Measurements from ENCODE around the gene PRKCD.
A peak's percentile ranks its signal among the peaks of the same experiment; 100 is the strongest.

Gene PRKCD

GRCh38 chr3:53221345-53221744 is 60.3 kb downstream of the PRKCD start:
- DNase-seq (ENCODE audit: low spot score in 2 of 2) (no peak), ATAC-seq (no peak)
- Mint-ChIP-seq H3K27ac (peak overlapping the region; percentile 69), H3K4me3 (no peak overlapping the region), H3K4me1 (peaks cover 7% of the 10 kb centered on the region), H3K36me3 (peaks cover 23% of the 10 kb centered on the region), H3K9me3 (no peaks in the 10 kb centered on the region)

DNA sequence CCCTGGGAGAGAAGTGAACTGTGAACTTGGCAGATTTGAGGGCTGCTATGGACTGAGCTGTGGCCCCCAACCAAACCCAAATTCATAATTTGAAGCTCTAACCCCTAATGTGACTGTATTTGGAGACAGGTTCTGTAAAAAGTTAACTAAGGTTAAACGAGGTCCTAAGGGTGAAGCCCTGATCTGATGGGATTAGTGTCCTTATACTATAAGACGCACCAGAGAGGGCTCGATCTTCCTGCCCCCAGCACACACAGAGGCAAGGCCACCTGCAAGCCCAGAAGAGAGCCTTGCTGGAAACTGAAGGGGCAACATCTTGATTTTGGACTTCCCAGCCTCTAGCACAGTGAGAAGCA is 60.8 kb downstream of the PRKCD start:
- Mint-ChIP-seq H3K4me1 (peaks cover 7% of the 10 kb centered on the region), H3K4me3 (no peak overlapping the region), H3K27ac (peak overlapping the region; percentile 69), H3K36me3 (peaks cover 28% of the 10 kb centered on the region), H3K9me3 (no peaks in the 10 kb centered on the region)
- DNase-seq (ENCODE audit: low spot score in 2 of 2) (no peak), ATAC-seq (no peak)

DNA sequence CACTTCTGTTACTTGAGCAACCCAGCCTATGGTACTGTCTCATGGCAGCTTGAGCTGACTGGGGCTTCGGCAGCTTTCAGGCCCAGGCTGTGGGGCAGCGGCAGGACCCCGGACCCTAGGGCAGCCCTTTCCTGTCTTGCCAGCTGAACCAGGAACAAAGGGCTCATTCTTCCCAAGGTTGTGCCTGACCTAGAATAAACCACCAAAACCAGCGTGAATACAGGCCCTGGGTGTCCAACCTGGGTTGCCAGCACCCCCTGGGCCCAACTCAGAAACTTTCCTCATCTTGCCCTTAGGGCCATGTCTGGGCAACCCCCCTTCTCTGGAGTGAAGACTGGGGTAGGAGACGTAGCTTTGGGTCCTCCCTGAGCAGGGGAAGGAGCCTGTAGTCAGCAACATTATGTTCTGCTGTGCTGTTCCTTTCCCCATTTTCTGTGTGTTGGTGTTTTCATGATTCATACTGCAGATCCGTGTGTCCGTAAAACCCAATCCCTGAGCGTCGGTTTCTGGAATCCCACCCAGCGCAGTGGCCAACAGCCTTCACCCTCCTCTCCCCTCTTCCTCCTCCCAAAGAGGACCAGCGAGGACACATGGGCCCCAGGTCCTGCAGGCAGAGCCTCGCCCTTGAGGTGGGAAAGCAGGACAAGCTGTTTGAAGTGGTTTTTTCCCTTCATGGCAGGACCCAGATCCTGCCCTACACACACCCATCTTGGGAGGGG is 61.3 kb downstream of the PRKCD start:
- DNase-seq (ENCODE audit: low spot score in 2 of 2) (no peak), ATAC-seq (no peak)
- H3K27ac Mint-ChIP-seq: peak overlapping the region; percentile 69
- peaks cover 33% of the 10 kb centered on the region for H3K36me3 Mint-ChIP-seq
- no peaks in the 10 kb centered on the region for H3K9me3 Mint-ChIP-seq
- peaks cover 7% of the 10 kb centered on the region for H3K4me1 Mint-ChIP-seq
- no peak overlapping the region for H3K4me3 Mint-ChIP-seq

DNA sequence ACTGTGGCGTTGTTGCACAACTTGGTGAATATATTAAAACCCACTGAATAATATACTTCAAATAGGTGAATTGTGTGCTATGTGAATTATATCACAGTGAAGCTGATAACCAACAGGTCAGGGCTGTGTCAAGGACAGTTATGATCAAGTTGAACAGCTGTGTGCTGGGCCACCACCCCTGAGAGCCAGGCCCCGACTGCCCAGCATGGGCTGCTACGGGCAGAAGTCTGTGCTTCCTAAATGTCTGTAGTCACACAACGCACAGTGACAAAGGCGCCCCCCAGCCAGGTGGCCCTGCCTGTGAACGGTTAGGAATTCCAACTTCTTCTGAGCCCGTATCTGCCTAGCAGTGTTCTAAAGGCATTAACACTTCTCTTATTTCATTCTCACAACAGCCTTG is 62.0 kb downstream of the PRKCD start:
- H3K27ac Mint-ChIP-seq: no peak overlapping the region
- no peak overlapping the region for H3K4me3 Mint-ChIP-seq
- DNase-seq (ENCODE audit: low spot score in 2 of 2): no peak
- H3K9me3 Mint-ChIP-seq: no peaks in the 10 kb centered on the region
- ATAC-seq: no peak
- peaks cover 40% of the 10 kb centered on the region for H3K36me3 Mint-ChIP-seq
- H3K4me1 Mint-ChIP-seq: peaks cover 7% of the 10 kb centered on the region

DNA sequence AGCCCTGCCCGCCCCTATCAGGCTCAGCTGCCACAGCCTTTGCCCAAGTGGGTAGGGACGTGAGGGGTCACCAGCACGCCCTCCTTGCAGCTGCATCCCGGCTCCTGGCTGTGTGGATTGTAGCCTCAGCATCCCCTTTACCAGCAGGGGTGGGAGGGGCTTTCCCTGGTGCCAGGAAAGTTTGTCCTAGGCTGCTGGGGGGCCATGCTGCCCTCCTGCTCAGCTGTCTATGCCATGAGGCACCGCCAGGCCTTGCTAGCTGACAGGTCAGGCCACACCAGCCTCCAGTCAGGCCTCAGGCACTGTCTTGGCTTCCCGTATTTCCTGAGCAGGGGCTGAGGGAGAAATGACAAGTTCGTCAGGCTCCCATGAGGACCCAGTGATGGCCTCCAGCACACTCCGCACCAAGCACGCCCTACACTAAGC is 62.5 kb downstream of the PRKCD start:
- peaks cover 7% of the 10 kb centered on the region for H3K4me1 Mint-ChIP-seq
- H3K27ac Mint-ChIP-seq: peak overlapping the region; percentile 74
- no peak overlapping the region for H3K4me3 Mint-ChIP-seq
- ATAC-seq (no peak), DNase-seq (ENCODE audit: low spot score in 2 of 2) (no peak)
- no peaks in the 10 kb centered on the region for H3K9me3 Mint-ChIP-seq
- peaks cover 45% of the 10 kb centered on the region for H3K36me3 Mint-ChIP-seq

DNA sequence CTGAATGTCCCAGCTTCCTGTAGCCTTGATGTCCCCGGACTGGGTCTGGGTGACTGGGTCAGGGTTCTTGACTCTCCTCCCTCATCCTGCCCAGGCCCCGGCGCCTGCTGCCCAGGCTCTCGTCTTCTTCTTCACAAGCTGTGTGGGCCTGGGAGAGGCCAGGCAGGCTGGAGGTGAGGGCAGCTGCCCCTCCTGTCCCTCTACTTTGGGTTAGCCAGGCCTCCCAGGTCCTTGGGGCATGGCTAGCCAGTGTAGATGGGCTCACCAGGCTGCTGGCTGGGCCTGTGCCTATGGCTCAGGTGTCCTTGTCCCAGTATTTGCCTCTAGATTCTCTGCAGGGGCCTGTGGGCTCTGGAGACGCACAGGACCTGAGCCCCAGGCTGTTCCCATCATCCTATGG is 63.0 kb downstream of the PRKCD start:
- ATAC-seq (no peak), DNase-seq (ENCODE audit: low spot score in 2 of 2) (no peak)
- Mint-ChIP-seq H3K4me3 (no peak overlapping the region), H3K4me1 (peaks cover 7% of the 10 kb centered on the region), H3K27ac (peak overlapping the region; percentile 74), H3K36me3 (peaks cover 50% of the 10 kb centered on the region), H3K9me3 (no peaks in the 10 kb centered on the region)

GRCh38 chr3:53224536-53224935 is 63.5 kb downstream of the PRKCD start:
- Mint-ChIP-seq H3K4me1 (peaks cover 7% of the 10 kb centered on the region), H3K36me3 (peaks cover 55% of the 10 kb centered on the region), H3K27ac (peak overlapping the region; percentile 74), H3K4me3 (no peak overlapping the region), H3K9me3 (no peaks in the 10 kb centered on the region)
- DNase-seq (ENCODE audit: low spot score in 2 of 2) (no peak), ATAC-seq (no peak)

- DNase-seq (ENCODE audit: low spot score in 2 of 2): no peak
- no peak overlapping the region for H3K27ac Mint-ChIP-seq
- H3K36me3 Mint-ChIP-seq: peaks cover 62% of the 10 kb centered on the region
- H3K4me1 Mint-ChIP-seq: peaks cover 1% of the 10 kb centered on the region
- no peak overlapping the region for H3K4me3 Mint-ChIP-seq
- no peak for ATAC-seq
- H3K9me3 Mint-ChIP-seq: no peaks in the 10 kb centered on the region
These were observed 64.2 kb downstream of the PRKCD start for GRCh38 chr3:53225181-53225580.

- peaks cover 66% of the 10 kb centered on the region for H3K36me3 Mint-ChIP-seq
- no peak overlapping the region for H3K4me3 Mint-ChIP-seq
- no peaks in the 10 kb centered on the region for H3K4me1 Mint-ChIP-seq
- no peak for ATAC-seq
- no peak for DNase-seq (ENCODE audit: low spot score in 2 of 2)
- H3K9me3 Mint-ChIP-seq: no peaks in the 10 kb centered on the region
- H3K27ac Mint-ChIP-seq: no peak overlapping the region
These were observed 64.6 kb downstream of the PRKCD start for GRCh38 chr3:53225651-53226050.

GRCh38 chr3:53226142-53226840 is 65.3 kb downstream of the PRKCD start:
- Mint-ChIP-seq H3K36me3 (peaks cover 72% of the 10 kb centered on the region), H3K27ac (peak overlapping the region; percentile 82), H3K4me1 (no peaks in the 10 kb centered on the region), H3K4me3 (no peak overlapping the region), H3K9me3 (no peaks in the 10 kb centered on the region)
- ATAC-seq (no peak), DNase-seq (ENCODE audit: low spot score in 2 of 2) (no peak)

DNA sequence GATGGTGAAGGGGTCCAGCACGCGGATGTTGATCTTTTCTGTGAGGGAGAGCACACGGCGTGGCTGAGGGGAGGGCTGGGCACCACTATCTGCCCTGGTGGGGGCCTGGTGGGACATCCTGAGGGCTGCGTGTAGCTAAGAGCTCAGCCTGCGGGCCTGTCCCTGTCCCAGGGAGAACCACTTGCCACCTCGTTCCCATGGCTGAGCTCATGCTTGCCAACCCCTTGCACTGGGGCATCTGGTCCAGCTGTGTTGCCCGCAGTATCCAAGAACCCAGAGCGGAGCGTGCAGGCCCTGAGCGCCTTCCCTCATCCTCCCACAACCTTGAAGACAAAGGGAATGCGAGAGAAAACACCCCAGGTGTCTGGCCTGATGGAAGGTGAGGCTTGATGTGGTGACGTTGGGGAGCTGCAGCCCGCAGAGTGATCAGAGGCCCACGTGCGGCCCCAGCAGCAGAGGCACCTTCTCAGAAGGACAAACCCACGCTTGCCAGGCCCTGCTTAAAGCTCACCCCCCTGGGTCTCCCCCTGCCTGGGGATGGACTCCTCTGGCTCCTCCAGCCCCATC is 65.9 kb downstream of the PRKCD start:
- H3K27ac Mint-ChIP-seq: peak overlapping the region; percentile 82
- no peak overlapping the region for H3K4me3 Mint-ChIP-seq
- no peaks in the 10 kb centered on the region for H3K4me1 Mint-ChIP-seq
- ATAC-seq: no peak
- no peaks in the 10 kb centered on the region for H3K9me3 Mint-ChIP-seq
- H3K36me3 Mint-ChIP-seq: peaks cover 78% of the 10 kb centered on the region
- DNase-seq (ENCODE audit: low spot score in 2 of 2): no peak

GRCh38 chr3:53227993-53228885 is 67.2 kb downstream of the PRKCD start:
- peaks cover 88% of the 10 kb centered on the region for H3K36me3 Mint-ChIP-seq
- no peaks in the 10 kb centered on the region for H3K9me3 Mint-ChIP-seq
- H3K4me1 Mint-ChIP-seq: no peaks in the 10 kb centered on the region
- H3K27ac Mint-ChIP-seq: peak overlapping the region; percentile 82
- ATAC-seq: no peak
- no peak for DNase-seq (ENCODE audit: low spot score in 2 of 2)
- H3K4me3 Mint-ChIP-seq: no peak overlapping the region

- H3K4me1 Mint-ChIP-seq: no peaks in the 10 kb centered on the region
- no peak for ATAC-seq
- DNase-seq (ENCODE audit: low spot score in 2 of 2): no peak
- no peaks in the 10 kb centered on the region for H3K9me3 Mint-ChIP-seq
- H3K4me3 Mint-ChIP-seq: no peak overlapping the region
- H3K36me3 Mint-ChIP-seq: peaks cover 88% of the 10 kb centered on the region
- no peak overlapping the region for H3K27ac Mint-ChIP-seq
These were observed 68.2 kb downstream of the PRKCD start for GRCh38 chr3:53229171-53229570.

GRCh38 chr3:53229606-53230005 is 68.6 kb downstream of the PRKCD start:
- Mint-ChIP-seq H3K4me1 (no peaks in the 10 kb centered on the region), H3K4me3 (no peak overlapping the region), H3K27ac (no peak overlapping the region), H3K36me3 (peaks cover 91% of the 10 kb centered on the region), H3K9me3 (no peaks in the 10 kb centered on the region)
- DNase-seq (ENCODE audit: low spot score in 2 of 2) (no peak), ATAC-seq (no peak)

- peaks cover 92% of the 10 kb centered on the region for H3K36me3 Mint-ChIP-seq
- peaks cover under 1% of the 10 kb centered on the region for H3K4me1 Mint-ChIP-seq
- H3K9me3 Mint-ChIP-seq: no peaks in the 10 kb centered on the region
- no peak overlapping the region for H3K4me3 Mint-ChIP-seq
- no peak for ATAC-seq
- no peak for DNase-seq (ENCODE audit: low spot score in 2 of 2)
- H3K27ac Mint-ChIP-seq: no peak overlapping the region
These were observed 69.1 kb downstream of the PRKCD start for GRCh38 chr3:53230041-53230621.

All from stimulated activated effector memory CD8-positive, alpha-beta T cell treated with anti-CD3 and anti-CD28 coated beads, Interleukin-12 subunit alpha, Interleukin-12 subunit beta, amount 100 ng/mL, for 72 hours (primary cell).